Esophagus mucosa (tissue), 1 donor: Measurements from ENCODE around the gene SCGB1C1. TPM values are rescaled to one million over a fixed set of nuclear protein-coding genes. Genes with fewer than 3 reads are reported as not detected.
"Not testable (repeated sequence)": the region's sequence is repeated elsewhere in the genome, so short reads cannot be mapped to it uniquely, and the experiment has no call there.

Experiments used
- ATAC-seq: fragments of 200-7000 bp; cut with Tn5 transposase; one replicate; pipeline ENCODE4 v1.9.1; 2020
- total RNA-seq: library from RNA; stranded (reverse); gene quantifications from one replicate; pipeline ENCODE4 v1.2.4, GENCODE V29; 2023
- donor health status: DM: yes; HTN: yes; CAD: no.

The SCGB1C1 gene
- total RNA-seq, 1 donor from 2014 or later = not detected

DNA sequence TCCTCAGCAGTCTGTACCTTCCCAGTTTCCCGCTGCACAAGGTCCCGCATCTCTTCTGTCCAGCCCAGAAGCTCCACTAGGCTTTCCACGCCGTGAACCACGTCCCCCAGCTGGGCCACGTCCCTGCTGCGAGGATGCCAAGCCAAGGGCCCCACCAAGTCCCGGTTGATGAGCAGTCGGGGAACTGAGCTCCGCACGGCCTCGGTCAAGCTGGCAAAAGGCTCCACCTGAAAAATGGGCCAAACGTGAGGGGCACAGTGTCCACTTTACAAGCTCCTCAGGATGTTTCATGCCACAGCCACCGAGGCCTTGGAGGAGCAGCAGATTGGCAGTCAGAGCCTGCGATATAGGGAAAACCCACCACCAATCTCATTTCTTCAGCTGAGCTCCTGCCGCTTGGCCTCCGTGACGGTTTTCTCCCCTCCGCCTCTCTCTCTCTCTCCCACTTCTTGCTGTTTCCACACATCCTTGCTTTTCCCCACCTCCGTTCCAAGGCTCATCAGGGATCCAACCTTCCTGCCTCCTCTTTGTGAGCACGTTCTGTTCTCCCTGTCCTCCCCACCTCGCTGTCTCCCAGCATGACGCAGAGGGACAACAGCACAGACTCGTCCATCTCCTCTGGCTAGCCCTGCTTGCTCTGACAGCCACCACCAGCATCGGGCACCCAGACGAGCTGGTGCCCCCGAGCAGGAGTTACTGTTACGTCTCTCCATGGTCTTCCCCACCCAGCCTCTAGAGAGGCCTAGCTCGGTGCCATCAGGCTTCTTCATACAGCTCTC, 26.1 kb downstream of the SCGB1C1 start:
- ATAC-seq = no peak

DNA sequence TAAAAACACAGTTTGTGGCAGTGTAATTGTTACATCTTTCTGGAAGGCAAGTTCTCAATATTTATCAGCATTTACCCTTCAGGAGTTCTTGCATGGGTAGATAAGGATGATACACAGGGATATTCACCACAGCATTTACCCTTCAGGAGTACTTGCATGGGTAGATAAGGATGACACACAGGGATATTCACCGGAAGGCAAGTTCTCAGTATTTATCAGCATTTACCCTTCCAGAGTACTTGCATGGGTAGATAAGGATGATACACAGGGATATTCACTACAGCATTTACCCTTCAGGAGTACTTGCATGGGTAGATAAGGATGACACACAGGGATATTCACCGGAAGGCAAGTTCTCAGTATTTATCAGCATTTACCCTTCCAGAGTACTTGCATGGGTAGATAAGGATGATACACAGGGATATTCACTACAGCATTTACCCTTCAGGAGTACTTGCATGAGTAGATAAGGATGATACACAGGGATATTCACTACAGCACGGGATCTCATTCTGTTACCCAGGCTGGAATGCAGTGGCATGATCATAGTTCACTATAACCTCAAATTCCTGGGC, 27.9 kb downstream of the SCGB1C1 start:
- ATAC-seq = not testable (repeated sequence)

DNA sequence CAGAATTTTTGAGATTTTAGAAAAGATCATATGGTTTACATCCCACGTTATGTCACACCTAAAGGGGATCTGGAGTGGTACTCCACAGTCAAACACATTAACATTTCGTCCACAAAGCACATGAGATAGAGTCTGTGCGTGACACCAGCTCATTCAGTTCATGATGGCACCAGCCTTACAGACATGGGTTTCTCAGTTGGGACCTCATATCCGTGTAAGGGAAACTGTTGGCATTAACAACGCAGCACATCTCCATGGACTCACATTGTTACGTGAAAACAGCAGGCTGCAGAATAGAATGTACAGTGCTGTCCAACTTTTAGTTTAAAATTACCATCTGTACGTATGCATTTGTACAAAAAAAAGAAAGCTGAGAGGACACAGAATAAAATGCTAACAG, 28.7 kb downstream of the SCGB1C1 start:
- no peak for ATAC-seq

DNA sequence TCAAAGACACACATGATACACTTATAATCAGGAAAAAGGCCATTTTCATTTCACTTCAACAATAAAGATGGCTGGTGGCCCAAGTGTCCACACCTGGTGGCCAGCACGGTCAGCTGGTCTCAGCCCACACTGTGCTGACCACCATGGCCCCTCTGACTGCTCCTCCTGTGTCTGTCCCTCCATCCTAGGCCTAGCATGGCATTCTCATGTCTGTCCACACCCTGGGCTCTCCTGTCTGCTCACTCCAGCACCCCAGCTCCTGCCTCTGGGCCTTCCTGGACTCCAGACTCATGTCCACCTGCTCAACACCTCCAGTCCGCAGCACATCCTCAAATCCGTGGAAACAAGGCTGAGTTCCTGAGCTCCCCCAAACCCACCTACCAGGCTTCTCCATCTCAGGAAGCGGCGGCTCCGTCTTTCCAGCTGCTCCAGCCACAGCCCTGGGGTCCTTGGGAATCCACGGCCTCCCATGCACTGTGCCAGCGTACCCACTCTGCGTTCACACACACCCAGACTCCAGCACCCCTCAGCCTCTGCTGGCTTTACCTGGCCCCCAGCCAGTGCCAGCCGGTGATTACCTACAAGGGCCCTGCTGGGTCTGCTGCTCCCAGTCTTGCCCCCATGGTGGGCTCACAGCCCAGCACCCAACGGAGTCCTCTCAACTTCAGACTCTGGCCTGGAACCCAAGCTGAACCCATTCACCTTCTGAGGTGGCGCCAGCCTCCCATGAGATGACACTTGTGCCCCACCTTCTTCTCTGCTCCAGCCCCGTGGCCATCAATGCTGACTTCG, 29.3 kb downstream of the SCGB1C1 start:
- no peak for ATAC-seq

DNA sequence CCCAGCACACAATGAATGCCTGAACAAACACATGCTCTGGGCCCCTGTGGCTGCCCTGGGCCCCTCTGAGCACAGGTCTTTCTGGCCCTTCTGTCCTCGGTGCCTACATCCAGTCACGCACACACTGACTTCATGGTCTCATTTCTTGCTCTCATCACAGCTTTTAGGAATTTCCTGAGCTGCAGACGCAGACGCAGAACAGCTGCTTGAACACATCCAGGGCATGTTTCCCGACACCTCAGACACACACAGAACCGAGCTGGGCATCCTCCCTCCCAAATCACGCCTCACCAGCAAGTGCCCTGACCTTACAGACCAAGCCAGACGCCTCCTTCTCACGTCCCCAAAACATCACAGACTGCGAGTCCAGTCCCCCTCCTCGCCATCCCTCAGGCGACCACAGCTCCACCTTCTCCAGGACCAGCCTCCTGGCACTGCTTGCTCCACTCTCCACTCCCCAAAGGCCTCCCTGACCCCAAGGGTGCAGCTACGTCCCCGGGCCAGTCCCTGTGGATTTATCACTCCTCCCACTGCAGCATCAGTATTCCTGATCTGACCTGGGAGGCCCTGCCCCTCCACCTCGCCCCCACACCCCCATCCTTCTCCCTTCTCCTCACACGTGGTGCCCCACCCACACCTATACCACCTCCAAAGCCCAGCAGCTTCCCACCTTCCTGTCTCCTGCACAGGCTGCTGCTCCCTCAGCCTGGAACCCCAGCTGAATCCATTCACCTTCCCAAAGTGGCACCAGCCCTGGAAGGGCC, 30.3 kb downstream of the SCGB1C1 start:
- ATAC-seq = peak; percentile 24

DNA sequence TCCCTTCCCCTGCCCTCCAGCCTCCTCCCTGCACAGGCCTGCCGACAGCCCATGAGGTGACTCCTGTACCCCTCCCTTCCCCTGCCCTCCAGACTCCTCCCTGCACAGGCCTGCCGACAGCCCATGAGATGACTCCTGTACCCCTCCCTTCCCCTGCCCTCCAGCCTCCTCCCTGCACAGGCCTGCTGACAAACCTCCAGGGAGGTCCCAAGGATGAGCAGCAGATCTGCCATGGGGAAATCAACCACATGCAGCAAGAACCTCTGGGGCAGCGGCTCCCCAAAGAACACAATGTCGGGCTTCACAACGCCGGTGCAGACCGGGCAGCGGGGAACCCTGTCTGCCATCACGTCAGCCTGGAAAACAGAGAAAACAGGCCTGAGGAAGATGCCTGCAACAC, 31.0 kb downstream of the SCGB1C1 start:
- no peak for ATAC-seq

- ATAC-seq = no peak
Measured at GRCh38 chr11:224424-224823, 31.5 kb downstream of the SCGB1C1 start.

DNA sequence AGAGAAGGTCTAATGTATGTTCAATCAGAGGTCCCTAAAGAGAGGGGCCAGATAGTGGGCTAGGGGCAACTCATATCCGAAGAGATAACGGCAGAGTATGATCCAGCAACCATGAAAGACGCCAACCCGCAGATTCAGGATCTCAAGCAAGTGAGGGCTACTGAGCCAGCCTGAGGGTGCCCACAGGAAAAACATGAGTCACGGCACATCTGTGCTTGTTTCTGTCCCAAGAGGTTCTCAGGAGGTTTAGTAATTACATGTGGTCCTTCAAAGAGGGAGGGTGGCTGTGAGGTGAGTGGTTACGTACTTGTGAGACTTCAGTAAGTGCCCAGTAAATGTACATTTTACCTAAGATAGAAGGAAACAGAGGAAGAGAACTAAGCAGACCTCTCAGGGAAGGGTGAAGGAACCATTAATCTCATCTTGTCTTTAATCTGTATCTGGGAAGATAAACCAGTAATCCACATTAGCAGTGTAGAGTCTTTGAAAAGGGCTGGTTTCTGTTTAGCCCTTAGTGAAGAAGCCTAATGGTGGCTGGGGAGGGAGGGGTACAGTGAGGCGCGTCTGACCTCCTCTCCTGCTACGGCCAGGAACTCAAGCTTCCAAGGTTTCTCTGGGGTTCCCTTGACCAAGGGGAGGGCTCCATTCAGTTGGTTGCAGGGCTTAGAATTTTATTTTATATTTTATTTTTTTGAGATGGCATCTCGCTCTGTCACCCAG, 33.0 kb downstream of the SCGB1C1 start:
- ATAC-seq = no peak

DNA sequence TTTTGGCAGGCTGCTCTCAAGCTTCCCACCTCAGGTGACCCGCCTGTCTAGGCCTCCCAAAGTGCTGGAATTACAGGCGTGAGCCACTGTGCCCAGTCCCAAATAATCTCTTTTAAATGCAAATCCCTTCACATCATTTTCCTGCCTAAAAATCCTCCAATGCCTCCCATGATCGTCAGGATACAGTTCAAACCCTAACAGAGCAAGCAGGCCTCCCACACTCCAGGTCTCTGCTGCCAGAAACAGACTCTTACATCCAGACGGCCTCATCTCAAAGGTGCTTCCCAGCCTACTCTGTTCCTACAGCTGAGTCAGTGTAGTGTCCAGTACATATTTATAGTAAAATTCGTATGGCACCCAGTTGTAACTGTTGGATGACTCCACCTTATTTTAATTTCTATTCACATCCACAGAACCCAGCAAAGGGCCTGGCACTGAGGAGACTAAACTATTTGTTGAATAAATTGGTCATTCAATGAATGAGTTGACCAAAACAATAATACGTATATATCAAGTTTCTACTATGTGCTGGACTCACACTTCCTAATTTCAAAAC, 35.0 kb downstream of the SCGB1C1 start:
- no peak for ATAC-seq

DNA sequence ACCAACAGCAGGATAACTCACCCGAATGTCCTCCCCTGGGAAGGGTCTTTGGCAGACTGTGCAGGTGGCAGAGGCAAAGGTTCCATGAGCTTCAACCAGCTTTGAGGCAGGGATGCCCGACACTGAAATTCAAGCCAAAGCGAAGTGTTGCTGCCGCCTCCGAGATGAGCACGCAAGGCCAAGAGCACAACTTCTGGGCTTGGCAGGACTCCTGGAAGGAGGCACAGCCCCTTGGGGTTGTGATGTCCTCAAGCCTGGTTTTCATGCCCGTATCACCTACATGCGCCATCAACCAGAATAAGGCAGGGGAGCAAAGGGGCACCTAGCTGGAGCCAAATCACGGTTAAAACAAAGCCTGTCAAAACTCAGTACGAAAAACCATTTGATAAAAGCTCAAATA, 37.6 kb downstream of the SCGB1C1 start:
- no peak for ATAC-seq

- ATAC-seq = no peak
Measured at GRCh38 chr11:232783-233565, 40.1 kb downstream of the SCGB1C1 start.

GRCh38 chr11:235180-235579, 42.3 kb downstream of the SCGB1C1 start:
- no peak for ATAC-seq

DNA sequence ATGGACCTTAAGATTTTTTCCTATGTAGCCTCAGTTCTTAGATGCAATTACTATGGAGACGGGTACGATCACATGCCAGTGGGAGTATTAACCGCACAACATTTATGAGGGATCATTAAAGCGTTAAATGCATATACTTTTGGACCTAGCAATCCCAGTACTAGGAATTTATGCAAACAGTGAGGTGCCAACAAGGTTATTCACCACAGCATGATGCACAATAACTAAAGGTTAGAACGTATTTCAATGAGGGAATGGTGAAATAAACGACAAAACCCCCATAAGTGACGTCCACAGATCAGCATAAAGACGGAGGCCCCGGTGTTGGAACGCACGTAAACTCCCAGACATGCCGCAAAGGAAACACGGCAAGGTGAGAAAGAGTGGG, 42.7 kb downstream of the SCGB1C1 start:
- ATAC-seq = peak; percentile 14

DNA sequence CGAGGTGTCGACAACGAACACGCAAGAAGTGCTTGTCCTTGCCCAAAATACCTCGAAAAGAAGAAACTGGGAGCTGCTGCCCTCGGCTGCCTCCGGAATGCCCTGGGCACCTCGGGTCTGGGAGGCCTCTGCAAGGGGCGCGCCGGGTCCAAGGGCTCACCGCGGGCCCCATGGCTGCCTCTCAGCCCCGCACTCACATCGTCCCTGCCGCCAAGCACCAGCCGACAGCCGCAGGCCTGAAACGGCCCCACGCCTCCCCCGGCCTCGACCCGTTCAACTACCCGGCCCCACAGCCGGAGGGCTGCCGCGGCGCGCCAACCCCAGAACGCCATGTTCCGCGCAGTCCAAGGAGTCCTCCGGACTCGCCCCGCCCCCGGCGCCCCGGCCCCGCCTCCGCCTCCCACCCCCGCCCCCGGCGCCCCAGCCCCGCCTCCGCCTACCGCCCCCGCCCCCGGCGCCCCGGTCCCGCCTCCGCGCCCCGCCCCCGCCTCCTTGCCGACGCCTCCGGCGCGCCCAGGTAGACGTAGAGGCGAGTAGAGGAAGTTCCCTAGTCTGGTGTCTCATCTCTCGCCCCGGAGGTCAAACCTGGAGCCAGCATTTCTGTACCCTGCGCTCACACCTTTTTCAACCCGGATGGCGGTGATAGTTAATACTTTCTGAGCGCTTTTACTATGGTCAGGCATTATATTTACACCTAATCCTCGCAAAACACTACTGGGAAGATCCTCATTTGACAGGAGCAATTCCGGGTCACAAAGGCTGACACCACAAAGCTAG, 43.3 kb downstream of the SCGB1C1 start, which contains the start of gene SIRT3:
TSS of gene SIRT3 (minus strand) at position 346 of the 777 bp plus-strand sequence. CDS start at position 332, 14 bp downstream.
- peak; percentile 95 for ATAC-seq

GRCh38 chr11:236774-237767, 44.2 kb downstream of the SCGB1C1 start, which contains the start of gene PSMD13:
Gene PSMD13, plus strand, starts transcription at chr11:236976. Its CDS starts 74 bp downstream, at chr11:237050.
- peak; percentile 89 for ATAC-seq

GRCh38 chr11:238346-238745, 45.5 kb downstream of the SCGB1C1 start:
- not testable (repeated sequence) for ATAC-seq

GRCh38 chr11:240315-240714, 47.4 kb downstream of the SCGB1C1 start:
- no peak for ATAC-seq

DNA sequence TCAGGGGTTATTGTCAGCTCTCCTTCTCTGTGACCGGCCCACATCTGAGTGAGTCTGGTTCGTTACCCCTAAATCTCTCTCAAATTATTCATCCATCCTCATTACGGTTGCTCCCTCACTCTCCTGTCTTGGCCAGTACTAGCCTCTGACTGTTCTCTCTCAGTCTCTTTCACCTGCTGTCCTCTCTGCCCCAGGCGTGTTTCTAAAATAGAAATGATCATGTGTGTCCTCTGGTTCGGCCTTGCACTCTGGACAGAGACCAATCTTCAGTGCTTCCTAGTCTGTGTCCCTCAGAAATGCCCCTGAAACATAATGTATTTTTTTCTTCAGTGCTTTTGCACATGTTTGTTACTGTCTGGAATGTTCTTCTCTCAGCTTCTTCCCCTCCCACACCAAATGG, 48.8 kb downstream of the SCGB1C1 start:
- no peak for ATAC-seq
